ENCODE data around the gene ANKS1B.

ANKS1B gene

DNA sequence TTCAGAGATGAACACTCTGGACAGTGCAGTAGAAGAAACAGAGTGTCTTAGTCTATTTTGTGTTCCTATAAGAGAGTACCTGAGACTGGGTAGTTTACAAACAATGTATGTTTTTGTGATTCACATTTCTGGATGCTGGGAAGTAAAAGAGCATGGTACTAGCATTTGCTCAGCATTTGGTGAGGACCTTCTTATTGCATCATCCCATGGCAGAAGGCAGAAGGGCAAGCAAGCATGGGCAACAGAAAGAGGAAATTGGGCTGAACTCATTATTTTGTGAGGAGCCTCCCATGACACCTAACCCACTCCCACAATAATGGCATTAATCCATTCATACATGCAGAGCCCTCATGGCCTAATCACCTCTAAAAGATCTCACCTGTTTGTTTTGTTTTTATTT lies 8.0 kb downstream of the ANKS1B start:
- TF ChIP-seq, protein P1, sequence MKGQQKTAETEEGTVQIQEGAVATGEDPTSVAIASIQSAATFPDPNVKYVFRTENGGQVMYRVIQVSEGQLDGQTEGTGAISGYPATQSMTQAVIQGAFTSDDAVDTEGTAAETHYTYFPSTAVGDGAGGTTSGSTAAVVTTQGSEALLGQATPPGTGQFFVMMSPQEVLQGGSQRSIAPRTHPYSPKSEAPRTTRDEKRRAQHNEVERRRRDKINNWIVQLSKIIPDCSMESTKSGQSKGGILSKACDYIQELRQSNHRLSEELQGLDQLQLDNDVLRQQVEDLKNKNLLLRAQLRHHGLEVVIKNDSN (IDR thresholded peaks at IDR 0.05), result no peak
- TF ChIP-seq FOXM1 (IDR thresholded peaks at IDR 0.05; ENCODE audit: borderline replicate concordance, low read depth) (no peak), REST (IDR thresholded peaks at IDR 0.05; ENCODE audit: low read depth) (no peak), TCF12 (IDR thresholded peaks at IDR 0.05; ENCODE audit: low read depth) (no peak), RAD21 (IDR thresholded peaks at IDR 0.05; ENCODE audit: low read depth) (no peak), EGR1 (IDR thresholded peaks at IDR 0.05) (no peak), ZBTB7A (IDR thresholded peaks at IDR 0.05; ENCODE audit: low read depth) (no peak)
- TF ChIP-seq, protein P2, sequence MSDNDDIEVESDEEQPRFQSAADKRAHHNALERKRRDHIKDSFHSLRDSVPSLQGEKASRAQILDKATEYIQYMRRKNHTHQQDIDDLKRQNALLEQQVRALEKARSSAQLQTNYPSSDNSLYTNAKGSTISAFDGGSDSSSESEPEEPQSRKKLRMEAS (IDR thresholded peaks at IDR 0.05), result no peak

GRCh38 chr12:99975321-99975720 lies 9.4 kb downstream of the ANKS1B start:
- TF ChIP-seq YY1 (IDR thresholded peaks at IDR 0.05; ENCODE audit: low read depth), result no peak
- no peak for TF ChIP-seq NFIC (IDR thresholded peaks at IDR 0.05)
- no peak for TF ChIP-seq CEBPB (IDR thresholded peaks at IDR 0.05)
- no peak for TF ChIP-seq ZBTB7A (IDR thresholded peaks at IDR 0.05; ENCODE audit: low read depth)
- TF ChIP-seq, protein P2 (IDR thresholded peaks at IDR 0.05), result no peak

- TF ChIP-seq NFIC (IDR thresholded peaks at IDR 0.05), result no peak
- TF ChIP-seq, protein P1 (IDR thresholded peaks at IDR 0.05), result no peak
Measured at GRCh38 chr12:99974146-99974545, 10.6 kb downstream of the ANKS1B start.

DNA sequence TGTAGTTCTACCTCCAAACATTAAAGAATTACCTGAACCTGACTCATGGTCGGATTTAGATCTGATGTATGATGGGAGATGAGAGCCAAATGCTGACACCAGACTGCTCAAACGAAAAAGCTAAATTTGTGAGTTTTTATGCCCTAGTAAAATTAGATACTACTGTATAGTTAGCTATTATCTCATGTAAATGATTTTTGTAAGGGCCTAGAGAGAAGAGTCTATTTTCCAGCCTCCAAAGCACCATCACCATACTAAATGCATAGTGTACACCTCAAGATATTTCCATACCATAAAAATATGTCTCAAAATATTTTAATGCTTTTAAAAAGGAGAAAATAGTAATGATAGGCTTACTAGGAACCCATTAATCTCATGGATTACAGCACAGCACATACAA lies 18.3 kb downstream of the ANKS1B start:
- TF ChIP-seq TEAD4 (IDR thresholded peaks at IDR 0.05) (no peak), TAF1 (IDR thresholded peaks at IDR 0.05; ENCODE audit: low read depth) (no peak), RAD21 (IDR thresholded peaks at IDR 0.05; ENCODE audit: low read depth) (no peak), EGR1 (IDR thresholded peaks at IDR 0.05) (no peak), ZBTB7A (IDR thresholded peaks at IDR 0.05; ENCODE audit: low read depth) (no peak), EP300 (IDR thresholded peaks at IDR 0.05; ENCODE audit: borderline replicate concordance) (no peak), CREB1 (IDR thresholded peaks at IDR 0.05; ENCODE audit: low read depth) (no peak), REST (IDR thresholded peaks at IDR 0.05; ENCODE audit: low read depth) (no peak), NFIC (IDR thresholded peaks at IDR 0.05) (no peak), TCF12 (IDR thresholded peaks at IDR 0.05; ENCODE audit: low read depth) (no peak), YY1 (IDR thresholded peaks at IDR 0.05; ENCODE audit: low read depth) (no peak), FOXM1 (IDR thresholded peaks at IDR 0.05; ENCODE audit: borderline replicate concordance, low read depth) (no peak), CEBPB (IDR thresholded peaks at IDR 0.05) (no peak)
- TF ChIP-seq, protein P2 (IDR thresholded peaks at IDR 0.05), result no peak
- TF ChIP-seq, protein P1 (IDR thresholded peaks at IDR 0.05), result no peak

GRCh38 chr12:99960311-99960710 lies 24.4 kb downstream of the ANKS1B start:
- TF ChIP-seq TEAD4 (IDR thresholded peaks at IDR 0.05) (no peak), NFIC (IDR thresholded peaks at IDR 0.05) (no peak), ZBTB7A (IDR thresholded peaks at IDR 0.05; ENCODE audit: low read depth) (no peak), YY1 (IDR thresholded peaks at IDR 0.05; ENCODE audit: low read depth) (no peak), TCF12 (IDR thresholded peaks at IDR 0.05; ENCODE audit: low read depth) (no peak), CEBPB (IDR thresholded peaks at IDR 0.05) (no peak), RAD21 (IDR thresholded peaks at IDR 0.05; ENCODE audit: low read depth) (no peak), TAF1 (IDR thresholded peaks at IDR 0.05; ENCODE audit: low read depth) (no peak), REST (IDR thresholded peaks at IDR 0.05; ENCODE audit: low read depth) (no peak), CREB1 (IDR thresholded peaks at IDR 0.05; ENCODE audit: low read depth) (no peak), EGR1 (IDR thresholded peaks at IDR 0.05) (no peak)
- TF ChIP-seq, protein P1 (IDR thresholded peaks at IDR 0.05), result no peak
- TF ChIP-seq, protein P2 (IDR thresholded peaks at IDR 0.05), result no peak
